Measurements from ENCODE around the gene ERC2.

- TF ChIP-seq POLR2AphosphoS5 (IDR thresholded peaks at IDR 0.05) = no peak
- TF ChIP-seq CTCF (IDR thresholded peaks at IDR 0.05) = no peak
- TF ChIP-seq POLR2A (IDR thresholded peaks at IDR 0.05) = no peak
- no peak for TF ChIP-seq EP300 (IDR thresholded peaks at IDR 0.05)
Observed at GRCh38 chr3:56321383-56321782, 146.9 kb downstream of the ERC2 start.
